Activated T-cell treated with anti-CD3 and anti-CD28 coated beads, Interleukin-2, amount 50 U/mL, for 1 hour (primary cell): Measurements from ENCODE around the gene SLCO4A1.

Source experiments
- DNase-seq: peaks from one replicate; pipeline ENCODE4 v3.0.0-alpha.2; 2020

The SLCO4A1 gene

GRCh38 chr20:62688855-62689460 lies 46.7 kb downstream of the SLCO4A1 start:
- DNase-seq = no peak

- no peak for DNase-seq
Observed at GRCh38 chr20:62689861-62690260, 47.6 kb downstream of the SLCO4A1 start.

GRCh38 chr20:62690261-62690820 lies 48.0 kb downstream of the SLCO4A1 start:
- DNase-seq = no peak

- no peak for DNase-seq
Observed at GRCh38 chr20:62691487-62691886, 49.2 kb downstream of the SLCO4A1 start.

GRCh38 chr20:62692176-62692575 lies 49.9 kb downstream of the SLCO4A1 start:
- no peak for DNase-seq

- DNase-seq = no peak
Observed at GRCh38 chr20:62692801-62693523, 50.7 kb downstream of the SLCO4A1 start.

GRCh38 chr20:62693524-62693922 lies 51.2 kb downstream of the SLCO4A1 start:
- no peak for DNase-seq

GRCh38 chr20:62694106-62694505 lies 51.8 kb downstream of the SLCO4A1 start:
- DNase-seq = no peak

GRCh38 chr20:62694868-62695267 lies 52.6 kb downstream of the SLCO4A1 start:
- no peak for DNase-seq

- no peak for DNase-seq
Observed at GRCh38 chr20:62695448-62696414, 53.4 kb downstream of the SLCO4A1 start.

GRCh38 chr20:62696434-62696957 lies 54.2 kb downstream of the SLCO4A1 start:
- no peak for DNase-seq

- no peak for DNase-seq
Observed at GRCh38 chr20:62696989-62697388, 54.7 kb downstream of the SLCO4A1 start.

- DNase-seq = no peak
Observed at GRCh38 chr20:62697468-62697912, 55.2 kb downstream of the SLCO4A1 start.

- DNase-seq = no peak
Observed at GRCh38 chr20:62698231-62698630, 55.9 kb downstream of the SLCO4A1 start.

- DNase-seq = no peak
Observed at GRCh38 chr20:62699296-62699695, 57.0 kb downstream of the SLCO4A1 start.

GRCh38 chr20:62699741-62700140 lies 57.4 kb downstream of the SLCO4A1 start:
- no peak for DNase-seq

GRCh38 chr20:62700261-62700930 lies 58.1 kb downstream of the SLCO4A1 start:
- no peak for DNase-seq

- no peak for DNase-seq
Observed at GRCh38 chr20:62701161-62702012, 59.1 kb downstream of the SLCO4A1 start.

GRCh38 chr20:62702013-62702300 lies 59.7 kb downstream of the SLCO4A1 start:
- no peak for DNase-seq

GRCh38 chr20:62702895-62703852 lies 60.9 kb downstream of the SLCO4A1 start:
- no peak for DNase-seq
